GM18511 (cell line): ENCODE results near the gene ULK4.
"Not testable (repeated sequence)": the region's sequence is repeated elsewhere in the genome, so short reads cannot be mapped to it uniquely, and the experiment has no call there.

Experiments used
- ATAC-seq: cut with Tn5 transposase; IDR thresholded peaks from one replicate; pipeline ENCODE4 v1.9.1; 2021; ENCODE audit warnings: mild to moderate bottlenecking, moderate library complexity; ENCODE audit not compliant: unreplicated experiment

ULK4 gene

GRCh38 chr3:41592753-41593510, 369.0 kb downstream of the ULK4 start:
- ATAC-seq: no peak

GRCh38 chr3:41583014-41583413, 378.9 kb downstream of the ULK4 start:
- ATAC-seq: no peak

- peak; percentile 100 for ATAC-seq
Observed at GRCh38 chr3:41581700-41582099, 380.2 kb downstream of the ULK4 start.

GRCh38 chr3:41580274-41580959, 381.5 kb downstream of the ULK4 start:
- ATAC-seq: no peak

- no peak for ATAC-seq
Observed at GRCh38 chr3:41579861-41580260, 382.0 kb downstream of the ULK4 start.

- no peak for ATAC-seq
Observed at GRCh38 chr3:41578798-41579197, 383.1 kb downstream of the ULK4 start.

GRCh38 chr3:41575724-41576123, 386.2 kb downstream of the ULK4 start:
- ATAC-seq: no peak

- no peak for ATAC-seq
Observed at GRCh38 chr3:41574900-41575299, 387.0 kb downstream of the ULK4 start.

GRCh38 chr3:41573591-41573990, 388.3 kb downstream of the ULK4 start:
- no peak for ATAC-seq

GRCh38 chr3:41572092-41572491, 389.8 kb downstream of the ULK4 start:
- ATAC-seq: no peak

- no peak for ATAC-seq
Observed at GRCh38 chr3:41569632-41570305, 392.1 kb downstream of the ULK4 start.

GRCh38 chr3:41565948-41566514, 395.9 kb downstream of the ULK4 start:
- ATAC-seq: no peak

- ATAC-seq: no peak
Observed at GRCh38 chr3:41565003-41565402, 396.9 kb downstream of the ULK4 start.

GRCh38 chr3:41556245-41556644, 405.7 kb downstream of the ULK4 start:
- ATAC-seq: not testable (repeated sequence)

- ATAC-seq: no peak
Observed at GRCh38 chr3:41532976-41533375, 428.9 kb downstream of the ULK4 start.

GRCh38 chr3:41526995-41527573, 434.8 kb downstream of the ULK4 start:
- no peak for ATAC-seq

GRCh38 chr3:41525303-41526064, 436.4 kb downstream of the ULK4 start:
- no peak for ATAC-seq

GRCh38 chr3:41523897-41524296, 438.0 kb downstream of the ULK4 start:
- no peak for ATAC-seq

GRCh38 chr3:41522612-41523011, 439.3 kb downstream of the ULK4 start:
- peak; percentile 61 for ATAC-seq

- ATAC-seq: no peak
Observed at GRCh38 chr3:41521010-41521655, 440.8 kb downstream of the ULK4 start.
